Measurements from ENCODE around the gene OTX1. TPM values are rescaled to one million over a fixed set of nuclear protein-coding genes. Genes with fewer than 3 reads are reported as not detected.

OTX1 gene
- total RNA-seq (ENCODE audit: low replicate concordance), result 0.12 and 0.23 TPM in 2 replicates

DNA sequence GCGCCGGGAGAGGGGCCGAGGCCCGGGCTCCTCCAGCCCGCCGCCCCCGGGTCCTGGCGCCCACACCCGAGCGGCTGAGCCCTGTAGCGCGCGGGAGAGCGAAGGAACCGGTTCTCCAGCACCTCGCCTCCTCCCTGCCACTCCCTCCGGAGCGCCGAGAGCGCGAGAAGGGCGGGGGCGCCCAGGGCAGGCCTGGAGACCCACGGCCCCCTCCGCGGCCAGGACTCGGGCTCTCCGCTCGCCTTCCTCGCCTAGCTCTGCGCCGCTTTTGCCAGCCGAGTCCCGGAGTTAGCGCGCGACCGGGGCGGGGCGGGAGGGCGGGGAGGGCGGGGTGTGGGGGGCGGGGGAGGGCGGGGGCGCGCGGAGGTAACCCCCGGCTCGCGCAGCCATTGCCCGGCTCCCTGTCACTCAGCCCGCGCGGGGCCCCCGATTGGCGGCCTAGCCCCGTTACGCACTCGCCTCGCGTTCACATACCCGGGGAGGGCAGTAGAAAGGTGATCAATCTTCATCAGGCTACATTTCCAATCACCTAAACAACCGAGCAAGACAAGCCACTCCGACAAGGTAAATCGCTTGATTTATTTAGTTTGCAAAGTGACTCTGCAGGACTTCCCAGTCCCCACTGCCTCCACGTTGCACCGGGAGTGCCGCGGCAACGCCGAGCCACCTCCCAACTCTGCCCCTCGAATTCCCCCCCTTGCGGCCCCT lies at the start of gene OTX1:
OTX1 (plus strand) TSS at position 497 of the 708 bp plus-strand sequence. CDS start 2,161 bp downstream, outside the sequence.

